Progenitor cell of endocrine pancreas (in vitro differentiated cells): ENCODE results near the gene ST7. TPM values are rescaled to one million over a fixed set of nuclear protein-coding genes. Genes with fewer than 3 reads are reported as not detected.
"Not testable (repeated sequence)": the region's sequence is repeated elsewhere in the genome, so short reads cannot be mapped to it uniquely, and the experiment has no call there.

Experiments
- DNase-seq: peaks from one replicate; pipeline ENCODE4 v3.0.0; 2021; ENCODE audit warnings: low spot score; ENCODE audit not compliant: unreplicated experiment
- H3K27ac Mint-ChIP-seq: 2 replicates; pipeline ENCODE4 v1.8.0; 2021; ENCODE audit warnings: mild to moderate bottlenecking, moderate library complexity, mixed read lengths
- H3K27me3 Mint-ChIP-seq: 2 replicates; pipeline ENCODE4 v1.8.0; 2021; ENCODE audit warnings: mixed read lengths
- H3K36me3 Mint-ChIP-seq: 2 replicates; pipeline ENCODE4 v1.8.0; 2022; ENCODE audit warnings: mixed read lengths; ENCODE audit not compliant: insufficient read depth
- H3K4me1 Mint-ChIP-seq: 2 replicates; pipeline ENCODE4 v1.8.0; 2021; ENCODE audit warnings: low read depth, mixed read lengths
- H3K4me3 Mint-ChIP-seq: 2 replicates; pipeline ENCODE4 v1.8.0; 2021; ENCODE audit warnings: low read depth, mild to moderate bottlenecking, moderate library complexity, mixed read lengths
- H3K9me3 Mint-ChIP-seq: 2 replicates; pipeline ENCODE4 v1.8.0; 2021; ENCODE audit warnings: low read depth, mixed read lengths
- total RNA-seq: library from RNA; stranded (reverse); gene quantifications from 2 replicates; pipeline ENCODE4 v1.2.1, GENCODE V29; 2021
- TF ChIP-seq, protein P1 (sequence below): fragments of 200-600 bp; sonication (generic); IDR thresholded peaks from one replicate; pipeline ENCODE4 v1.5.0; 2021; ENCODE audit warnings: antibody characterized with exemption, mild to moderate bottlenecking; ENCODE audit not compliant: unreplicated experiment

ST7 gene
- total RNA-seq, 1 donor from 2014 or later, result 24.8 TPM

DNA sequence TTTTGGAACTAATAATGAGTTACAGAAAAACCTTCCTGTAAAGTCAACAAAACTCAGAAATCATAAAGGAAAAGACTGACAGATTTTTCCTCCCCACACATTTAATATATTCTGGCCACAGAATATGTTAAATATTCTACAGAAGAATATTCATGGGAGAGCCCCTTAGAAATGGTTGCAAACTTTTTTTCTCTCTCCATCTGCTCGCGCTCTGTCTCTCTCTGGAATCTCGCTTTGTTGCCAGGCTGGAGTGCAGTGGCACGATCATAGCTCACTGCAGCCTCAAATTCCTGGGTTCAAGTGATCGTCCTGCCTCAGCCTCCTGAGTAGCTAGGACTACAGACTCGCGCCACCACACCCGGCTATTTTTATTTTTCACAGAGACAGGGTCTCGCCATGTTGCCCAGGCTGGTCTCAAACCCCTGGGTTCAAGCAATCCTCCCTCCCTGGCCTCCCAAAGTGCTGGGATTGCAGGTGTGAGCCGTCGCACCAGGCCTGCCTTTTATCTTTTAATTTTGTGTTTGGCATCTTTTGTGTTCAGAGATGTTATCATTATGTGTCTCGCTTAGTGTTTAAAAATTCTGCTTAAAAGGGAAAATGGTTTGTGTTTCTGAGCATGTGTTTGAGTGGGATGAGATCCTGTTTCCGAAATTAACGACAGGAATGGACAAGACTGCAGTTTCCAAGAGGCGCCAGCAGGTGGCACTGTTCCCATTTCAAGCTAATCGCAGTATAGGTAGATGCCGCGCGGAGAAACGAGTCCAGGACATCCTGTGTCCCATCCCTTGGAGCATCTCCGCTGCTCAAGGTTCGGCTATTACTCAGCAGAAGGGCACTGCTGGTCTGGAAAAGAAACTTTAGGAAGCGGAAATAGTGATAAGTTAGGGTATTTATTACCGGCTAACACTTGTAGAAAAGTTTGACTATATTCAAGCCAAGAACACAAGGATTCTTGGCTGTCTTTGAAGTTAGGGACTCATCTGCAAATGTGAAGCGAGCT is 23.1 kb upstream of the ST7 start:
- H3K27ac Mint-ChIP-seq, result no peak overlapping the region
- no peaks in the 10 kb centered on the region for H3K4me1 Mint-ChIP-seq
- no peaks in the 10 kb centered on the region for H3K9me3 Mint-ChIP-seq
- H3K27me3 Mint-ChIP-seq, result peaks cover 13% of the 10 kb centered on the region
- TF ChIP-seq, protein P1, sequence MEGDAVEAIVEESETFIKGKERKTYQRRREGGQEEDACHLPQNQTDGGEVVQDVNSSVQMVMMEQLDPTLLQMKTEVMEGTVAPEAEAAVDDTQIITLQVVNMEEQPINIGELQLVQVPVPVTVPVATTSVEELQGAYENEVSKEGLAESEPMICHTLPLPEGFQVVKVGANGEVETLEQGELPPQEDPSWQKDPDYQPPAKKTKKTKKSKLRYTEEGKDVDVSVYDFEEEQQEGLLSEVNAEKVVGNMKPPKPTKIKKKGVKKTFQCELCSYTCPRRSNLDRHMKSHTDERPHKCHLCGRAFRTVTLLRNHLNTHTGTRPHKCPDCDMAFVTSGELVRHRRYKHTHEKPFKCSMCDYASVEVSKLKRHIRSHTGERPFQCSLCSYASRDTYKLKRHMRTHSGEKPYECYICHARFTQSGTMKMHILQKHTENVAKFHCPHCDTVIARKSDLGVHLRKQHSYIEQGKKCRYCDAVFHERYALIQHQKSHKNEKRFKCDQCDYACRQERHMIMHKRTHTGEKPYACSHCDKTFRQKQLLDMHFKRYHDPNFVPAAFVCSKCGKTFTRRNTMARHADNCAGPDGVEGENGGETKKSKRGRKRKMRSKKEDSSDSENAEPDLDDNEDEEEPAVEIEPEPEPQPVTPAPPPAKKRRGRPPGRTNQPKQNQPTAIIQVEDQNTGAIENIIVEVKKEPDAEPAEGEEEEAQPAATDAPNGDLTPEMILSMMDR, result peak; percentile 92
- DNase-seq, result peak; percentile 69
- no peaks in the 10 kb centered on the region for H3K36me3 Mint-ChIP-seq
- H3K4me3 Mint-ChIP-seq, result no peak overlapping the region

DNA sequence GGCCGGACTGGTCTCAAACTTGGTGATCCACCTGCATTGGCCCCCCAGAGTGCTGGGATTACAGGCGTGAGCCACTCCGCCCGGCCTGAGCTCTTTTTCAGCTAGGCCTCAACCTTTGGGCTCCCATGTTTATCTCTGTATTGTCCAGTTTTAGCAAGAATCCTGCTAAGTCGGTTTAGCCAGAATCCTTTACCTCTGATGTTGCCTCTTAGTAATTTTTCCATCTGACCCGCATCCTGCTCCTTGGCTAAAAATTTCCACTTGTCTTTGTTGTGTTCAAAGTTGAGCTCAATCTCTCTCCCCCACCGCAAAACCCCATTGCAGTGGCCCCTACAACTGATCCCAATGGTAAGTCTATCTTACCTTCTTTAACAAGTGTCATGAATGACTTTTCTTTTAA is 20.7 kb upstream of the ST7 start:
- H3K4me3 Mint-ChIP-seq, result no peak overlapping the region
- no peaks in the 10 kb centered on the region for H3K4me1 Mint-ChIP-seq
- peaks cover 15% of the 10 kb centered on the region for H3K27me3 Mint-ChIP-seq
- no peaks in the 10 kb centered on the region for H3K36me3 Mint-ChIP-seq
- no peaks in the 10 kb centered on the region for H3K9me3 Mint-ChIP-seq
- H3K27ac Mint-ChIP-seq, result no peak overlapping the region
- no peak for DNase-seq
- TF ChIP-seq, protein P1, result no peak

DNA sequence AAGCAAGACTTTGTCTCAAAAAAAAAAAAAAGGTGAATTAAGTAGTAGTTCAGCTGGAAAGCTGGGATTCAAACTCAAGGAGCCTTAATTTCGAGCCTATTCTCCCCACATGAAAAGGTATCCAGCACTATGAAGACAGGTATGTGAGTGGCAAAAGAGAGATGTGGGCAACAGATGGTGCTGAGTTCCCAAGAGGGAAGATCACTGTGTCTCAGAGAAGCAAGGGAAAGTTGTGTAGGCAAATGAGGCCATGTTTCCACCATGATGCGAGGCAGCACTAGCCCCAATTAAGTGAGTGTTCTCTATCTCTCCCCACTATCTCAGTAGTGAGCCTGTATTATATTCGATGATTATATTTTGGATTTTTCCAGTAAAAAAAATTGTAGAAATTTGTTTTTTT is 19.8 kb upstream of the ST7 start:
- H3K9me3 Mint-ChIP-seq, result no peaks in the 10 kb centered on the region
- peaks cover 15% of the 10 kb centered on the region for H3K27me3 Mint-ChIP-seq
- no peak overlapping the region for H3K27ac Mint-ChIP-seq
- no peaks in the 10 kb centered on the region for H3K36me3 Mint-ChIP-seq
- H3K4me1 Mint-ChIP-seq, result no peaks in the 10 kb centered on the region
- no peak overlapping the region for H3K4me3 Mint-ChIP-seq
- DNase-seq, result no peak
- TF ChIP-seq, protein P1, result no peak

DNA sequence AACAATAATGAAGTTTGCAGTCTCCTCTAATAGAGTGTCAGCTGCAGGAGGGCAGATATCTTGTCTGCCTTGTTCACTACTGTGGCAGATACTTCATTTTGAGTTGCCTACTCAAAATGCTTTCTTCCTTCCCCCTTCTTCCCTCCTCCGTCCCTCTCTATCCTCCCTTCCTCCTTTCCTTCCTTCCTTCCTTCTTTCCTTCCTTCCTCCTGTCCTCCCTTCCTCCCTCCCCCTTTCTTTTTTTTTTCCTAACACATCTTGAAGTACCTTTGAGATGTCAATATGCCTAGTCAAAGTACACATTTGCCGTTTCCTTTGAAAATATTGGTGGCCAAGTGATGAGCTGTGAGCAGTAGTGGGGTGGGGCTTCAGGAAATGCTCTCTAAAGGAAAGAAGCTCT is 18.7 kb upstream of the ST7 start:
- no peaks in the 10 kb centered on the region for H3K36me3 Mint-ChIP-seq
- H3K4me3 Mint-ChIP-seq, result no peak overlapping the region
- no peak for DNase-seq
- H3K27ac Mint-ChIP-seq, result no peak overlapping the region
- peaks cover 15% of the 10 kb centered on the region for H3K27me3 Mint-ChIP-seq
- H3K4me1 Mint-ChIP-seq, result no peaks in the 10 kb centered on the region
- TF ChIP-seq, protein P1, result no peak
- no peaks in the 10 kb centered on the region for H3K9me3 Mint-ChIP-seq

DNA sequence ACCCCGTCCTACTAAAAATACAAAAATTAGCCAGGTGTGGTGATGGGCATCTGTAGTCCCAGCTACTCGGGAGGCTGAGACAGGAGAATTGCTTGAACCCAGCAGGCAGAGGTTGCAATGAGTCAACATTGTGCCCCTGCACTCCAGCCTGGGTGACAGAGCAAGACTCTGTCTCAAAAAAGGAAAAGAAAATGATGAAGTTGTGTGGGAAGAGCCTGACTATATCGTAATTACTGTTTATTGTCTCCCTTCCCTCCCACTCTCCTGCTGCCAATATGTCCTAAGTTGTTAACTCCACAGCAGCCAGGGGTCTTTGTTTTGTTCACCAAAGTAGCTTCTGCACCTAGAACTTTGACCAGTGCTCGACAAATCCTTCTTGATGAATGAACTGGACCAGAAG is 16.5 kb upstream of the ST7 start:
- H3K4me3 Mint-ChIP-seq, H3K9me3 Mint-ChIP-seq, DNase-seq, H3K27me3 Mint-ChIP-seq, H3K36me3 Mint-ChIP-seq, H3K27ac Mint-ChIP-seq, H3K4me1 Mint-ChIP-seq: not testable (repeated sequence)

DNA sequence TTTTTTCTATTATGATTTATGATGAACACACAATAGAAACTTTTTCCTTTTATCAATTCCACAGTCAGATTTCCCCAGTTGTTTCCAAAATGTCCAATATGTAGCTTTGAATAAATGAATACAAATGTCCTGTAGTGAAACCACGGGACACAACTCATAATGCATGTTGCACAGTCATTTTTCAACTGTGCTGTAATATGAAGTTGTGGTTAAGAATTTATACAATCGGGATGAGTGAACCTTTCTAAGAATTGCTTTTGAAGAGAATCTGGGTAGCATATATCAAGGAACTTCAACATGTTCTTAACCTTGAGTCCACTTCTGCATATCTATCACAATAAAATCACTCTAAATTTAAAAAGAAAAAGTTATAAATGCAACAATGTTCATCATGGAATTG is 14.6 kb upstream of the ST7 start:
- DNase-seq, result no peak
- no peaks in the 10 kb centered on the region for H3K4me1 Mint-ChIP-seq
- no peak overlapping the region for H3K27ac Mint-ChIP-seq
- TF ChIP-seq, protein P1, result no peak
- H3K36me3 Mint-ChIP-seq, result no peaks in the 10 kb centered on the region
- H3K9me3 Mint-ChIP-seq, result no peaks in the 10 kb centered on the region
- H3K27me3 Mint-ChIP-seq, result peaks cover 2% of the 10 kb centered on the region
- no peak overlapping the region for H3K4me3 Mint-ChIP-seq
